ENCODE data around the gene LRP1B. TPM values are rescaled to one million over a fixed set of nuclear protein-coding genes. Genes with fewer than 3 reads are reported as not detected.

LRP1B gene
- total RNA-seq, 4 donors from 2014 or later: 37.1 to 82.7 (median 50.9) TPM

DNA sequence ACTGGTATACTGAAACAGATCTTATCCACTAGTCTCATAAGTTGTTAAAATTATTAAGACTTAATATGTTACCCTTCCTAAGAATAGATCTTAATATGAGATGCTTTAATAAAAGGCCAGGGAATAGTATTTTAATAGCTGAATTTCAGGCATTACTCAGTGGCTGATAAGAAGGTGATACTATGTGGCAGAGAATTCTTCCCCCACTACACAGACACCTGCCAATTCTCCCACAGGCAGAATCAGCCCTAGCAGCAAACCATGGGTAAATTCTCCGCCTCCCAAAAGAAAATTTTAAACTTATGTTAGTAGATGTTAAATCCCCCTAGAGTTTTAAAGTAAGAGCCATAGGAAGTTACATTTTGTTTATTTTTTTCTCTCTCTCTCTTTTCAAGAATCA is 888.8 kb downstream of the LRP1B start:
- DNase-seq: no peak
- Histone ChIP-seq H3K36me3 (no peaks in the 10 kb centered on the region), H3K27me3 (no peaks in the 10 kb centered on the region), H3K27ac (no peak overlapping the region), H3K9me3 (no peaks in the 10 kb centered on the region), H3K4me1 (no peaks in the 10 kb centered on the region), H3K4me3 (replicated peaks in 1 of 3) (no peak overlapping the region)
- 81 to 84% methylated on average over 1 of the region's 1 CpG for WGBS, 2 donors
- TF ChIP-seq, protein P1, sequence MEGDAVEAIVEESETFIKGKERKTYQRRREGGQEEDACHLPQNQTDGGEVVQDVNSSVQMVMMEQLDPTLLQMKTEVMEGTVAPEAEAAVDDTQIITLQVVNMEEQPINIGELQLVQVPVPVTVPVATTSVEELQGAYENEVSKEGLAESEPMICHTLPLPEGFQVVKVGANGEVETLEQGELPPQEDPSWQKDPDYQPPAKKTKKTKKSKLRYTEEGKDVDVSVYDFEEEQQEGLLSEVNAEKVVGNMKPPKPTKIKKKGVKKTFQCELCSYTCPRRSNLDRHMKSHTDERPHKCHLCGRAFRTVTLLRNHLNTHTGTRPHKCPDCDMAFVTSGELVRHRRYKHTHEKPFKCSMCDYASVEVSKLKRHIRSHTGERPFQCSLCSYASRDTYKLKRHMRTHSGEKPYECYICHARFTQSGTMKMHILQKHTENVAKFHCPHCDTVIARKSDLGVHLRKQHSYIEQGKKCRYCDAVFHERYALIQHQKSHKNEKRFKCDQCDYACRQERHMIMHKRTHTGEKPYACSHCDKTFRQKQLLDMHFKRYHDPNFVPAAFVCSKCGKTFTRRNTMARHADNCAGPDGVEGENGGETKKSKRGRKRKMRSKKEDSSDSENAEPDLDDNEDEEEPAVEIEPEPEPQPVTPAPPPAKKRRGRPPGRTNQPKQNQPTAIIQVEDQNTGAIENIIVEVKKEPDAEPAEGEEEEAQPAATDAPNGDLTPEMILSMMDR (IDR thresholded peaks at IDR 0.05): no peak
- TF ChIP-seq POLR2A (IDR thresholded peaks at IDR 0.05): no peak
- intact Hi-C loops (cut with DNase I): no loop called here

DNA sequence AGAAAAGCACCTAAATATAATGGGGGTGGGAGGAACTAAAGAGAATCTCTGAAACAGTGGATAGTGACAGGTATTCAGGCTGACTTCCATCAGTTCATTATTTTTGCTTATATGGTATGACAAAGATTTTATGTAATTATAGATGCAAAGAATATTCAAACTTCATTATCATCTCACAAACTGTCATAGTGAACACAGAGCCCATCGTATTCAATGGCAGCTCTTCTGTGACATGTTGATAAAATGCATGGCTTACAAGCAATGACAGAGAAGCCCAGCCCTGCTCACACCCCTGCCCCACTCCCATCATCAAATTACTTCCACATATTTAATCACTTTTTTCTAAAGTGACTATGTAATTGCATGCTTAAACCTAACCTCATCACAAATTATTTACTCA is 904.3 kb downstream of the LRP1B start:
- TF ChIP-seq POLR2A (IDR thresholded peaks at IDR 0.05): no peak
- TF ChIP-seq, protein P1 (IDR thresholded peaks at IDR 0.05): no peak
- no peak overlapping the region for H3K27ac ChIP-seq
- no peaks in the 10 kb centered on the region for H3K4me1 ChIP-seq
- WGBS, 2 donors: 82 to 85% methylated on average over 1 of the region's 1 CpG
- H3K27me3 ChIP-seq: no peaks in the 10 kb centered on the region
- H3K9me3 ChIP-seq: no peaks in the 10 kb centered on the region
- H3K4me3 ChIP-seq (replicated peaks in 1 of 3): no peak overlapping the region
- no peak for DNase-seq
- H3K36me3 ChIP-seq: no peaks in the 10 kb centered on the region
- intact Hi-C loops (cut with DNase I): no loop called here

DNA sequence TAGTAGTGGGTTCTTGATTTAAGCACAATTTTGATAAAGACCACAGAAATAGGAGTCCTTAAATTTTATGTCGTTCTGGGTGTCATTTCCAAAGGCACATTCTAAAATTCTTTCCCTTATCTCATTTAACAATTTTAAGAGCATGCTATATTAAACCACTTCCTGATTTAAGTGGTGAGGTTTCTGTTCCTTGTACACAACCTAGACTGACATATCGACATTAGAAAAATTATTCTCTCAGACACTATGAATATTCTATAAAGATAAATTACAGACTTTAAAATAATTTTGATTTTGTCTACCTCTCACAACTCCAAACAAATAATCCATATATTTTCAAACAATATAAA is 923.8 kb downstream of the LRP1B start:
- Histone ChIP-seq H3K9me3 (no peaks in the 10 kb centered on the region), H3K27me3 (no peaks in the 10 kb centered on the region), H3K4me1 (no peaks in the 10 kb centered on the region), H3K27ac (no peak overlapping the region), H3K4me3 (replicated peaks in 1 of 3) (no peak overlapping the region), H3K36me3 (no peaks in the 10 kb centered on the region)
- WGBS, 2 donors: 82 to 87% methylated on average over 2 of the region's 2 CpGs
- no peak for DNase-seq
- intact Hi-C loops (cut with DNase I): no loop called here
- TF ChIP-seq, protein P1 (IDR thresholded peaks at IDR 0.05): no peak
- no peak for TF ChIP-seq POLR2A (IDR thresholded peaks at IDR 0.05)

DNA sequence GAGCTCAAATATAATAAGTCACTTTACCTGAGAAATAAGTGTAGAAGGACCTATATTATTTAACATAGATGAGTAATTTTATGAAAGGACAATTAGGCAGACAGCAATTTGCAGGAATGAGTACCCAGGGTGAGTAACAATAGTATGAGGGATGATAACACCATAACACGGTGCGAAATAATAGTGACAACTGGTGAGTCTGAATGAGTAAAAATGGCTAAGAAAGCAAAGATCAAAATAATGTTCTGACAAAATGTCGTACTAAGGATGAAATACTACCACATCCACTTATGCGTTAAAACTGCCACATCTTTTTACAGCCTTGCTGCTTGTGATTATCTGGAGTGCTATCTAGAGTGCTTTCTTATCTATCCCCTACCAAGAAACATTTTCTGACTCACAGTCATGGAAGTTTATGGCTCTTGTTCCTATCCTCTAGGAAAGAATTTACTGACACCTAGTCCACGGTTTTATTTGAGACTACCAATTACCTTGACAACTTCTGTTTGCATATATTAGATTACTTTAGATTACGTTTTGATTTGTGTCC is 929.7 kb downstream of the LRP1B start:
- WGBS, 2 donors: 65 to 68% methylated on average over 6 of the region's 6 CpGs
- Histone ChIP-seq H3K27ac (no peak overlapping the region), H3K9me3 (no peaks in the 10 kb centered on the region), H3K36me3 (no peaks in the 10 kb centered on the region), H3K4me3 (replicated peaks in 1 of 3) (no peak overlapping the region), H3K4me1 (no peaks in the 10 kb centered on the region), H3K27me3 (no peaks in the 10 kb centered on the region)
- no peak for DNase-seq
- intact Hi-C loops (cut with DNase I): no loop called here
- TF ChIP-seq, protein P1 (IDR thresholded peaks at IDR 0.05): no peak
- no peak for TF ChIP-seq POLR2A (IDR thresholded peaks at IDR 0.05)

DNA sequence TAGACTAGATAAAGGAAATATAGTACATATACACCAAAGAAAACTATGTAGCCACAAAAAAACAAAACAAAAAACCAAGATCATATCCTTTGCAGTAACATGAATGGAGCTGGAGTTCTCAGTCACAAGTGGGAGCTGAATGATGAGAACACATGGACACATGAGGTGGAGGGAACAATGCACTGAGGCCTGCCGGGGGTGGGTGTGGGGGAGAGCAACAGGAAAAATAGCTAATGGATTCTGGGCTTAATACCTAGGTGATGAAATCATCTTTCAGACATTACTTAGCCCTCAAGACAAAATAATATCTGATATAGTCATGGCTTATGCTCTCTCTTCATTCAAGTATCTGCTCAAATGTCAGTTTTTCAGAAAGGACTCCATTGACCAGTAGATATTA is 930.6 kb downstream of the LRP1B start:
- Histone ChIP-seq H3K4me3 (replicated peaks in 1 of 3) (no peak overlapping the region), H3K36me3 (no peaks in the 10 kb centered on the region), H3K27me3 (no peaks in the 10 kb centered on the region), H3K9me3 (no peaks in the 10 kb centered on the region), H3K4me1 (no peaks in the 10 kb centered on the region), H3K27ac (no peak overlapping the region)
- WGBS, 2 donors: 90 to 95% methylated on average over 1 of the region's 1 CpG
- TF ChIP-seq, protein P1 (IDR thresholded peaks at IDR 0.05): no peak
- TF ChIP-seq POLR2A (IDR thresholded peaks at IDR 0.05): no peak
- no peak for DNase-seq
- intact Hi-C loops (cut with DNase I): no loop called here

Data from thyroid gland (tissue), 4 donors.